ENCODE measurements around the gene UPF1. TPM values are rescaled to one million over a fixed set of nuclear protein-coding genes. Genes with fewer than 3 reads are reported as not detected.
"Not testable (repeated sequence)": the region's sequence is repeated elsewhere in the genome, so short reads cannot be mapped to it uniquely, and the experiment has no call there.

Gene UPF1
- total RNA-seq, 1 experiment from 2014 or later: 50.4 TPM

DNA sequence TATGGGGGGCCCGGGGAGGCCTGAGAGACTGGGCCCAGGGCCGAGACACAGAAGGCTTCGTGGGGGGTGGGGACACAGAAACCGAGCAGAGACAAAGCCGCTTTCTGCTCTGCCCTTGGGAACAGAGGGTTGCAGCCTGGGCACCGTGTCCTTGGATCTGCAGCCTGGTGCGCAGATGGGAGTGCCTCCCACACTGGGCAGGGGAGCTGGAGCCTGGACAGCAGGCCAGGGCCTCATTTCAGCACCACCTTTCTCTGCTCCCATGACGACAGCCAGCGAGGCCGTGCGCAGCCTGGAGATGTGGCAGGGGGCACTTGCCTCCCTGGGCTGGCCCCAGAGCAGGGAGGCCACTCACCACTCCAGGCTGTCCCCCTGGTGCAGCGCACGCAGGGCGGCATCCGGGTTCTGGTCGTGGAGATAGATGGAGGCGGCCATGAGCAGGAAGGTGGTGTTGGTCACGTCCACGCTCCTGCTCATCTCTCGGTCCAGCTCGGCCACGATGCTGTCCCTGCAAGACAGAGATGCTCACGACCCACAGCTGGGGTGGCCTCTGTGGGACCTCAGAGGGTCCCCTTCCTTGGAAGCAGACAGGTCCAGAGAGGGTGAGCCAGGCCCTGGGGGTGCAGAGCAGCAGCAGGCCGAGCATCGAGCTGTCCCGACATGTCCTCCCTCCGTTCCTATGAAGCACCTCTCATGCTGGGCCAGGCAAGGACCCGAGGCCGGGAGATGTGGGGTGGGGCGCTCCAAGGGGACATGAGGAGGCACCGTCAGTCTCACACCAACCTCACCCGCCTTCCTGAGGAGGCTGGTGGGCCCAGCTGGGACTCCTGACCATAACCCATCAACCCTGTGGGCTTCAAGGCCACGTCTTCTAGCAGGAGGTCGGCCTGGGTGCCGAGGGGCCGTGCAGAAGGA, 75.1 kb downstream of the UPF1 start:
- no peaks in the 10 kb centered on the region for H3K9me3 ChIP-seq (replicated peaks)
- H3K36me3 ChIP-seq: peaks cover 2% of the 10 kb centered on the region; the same call in 1 of the 2 replicates
- H3K27me3 ChIP-seq: no peaks in the 10 kb centered on the region
- H3K27ac ChIP-seq: no peak overlapping the region
- H3K4me3 ChIP-seq: no peak overlapping the region
- no peaks in the 10 kb centered on the region for H3K4me1 ChIP-seq
- DNase-seq: no peak

DNA sequence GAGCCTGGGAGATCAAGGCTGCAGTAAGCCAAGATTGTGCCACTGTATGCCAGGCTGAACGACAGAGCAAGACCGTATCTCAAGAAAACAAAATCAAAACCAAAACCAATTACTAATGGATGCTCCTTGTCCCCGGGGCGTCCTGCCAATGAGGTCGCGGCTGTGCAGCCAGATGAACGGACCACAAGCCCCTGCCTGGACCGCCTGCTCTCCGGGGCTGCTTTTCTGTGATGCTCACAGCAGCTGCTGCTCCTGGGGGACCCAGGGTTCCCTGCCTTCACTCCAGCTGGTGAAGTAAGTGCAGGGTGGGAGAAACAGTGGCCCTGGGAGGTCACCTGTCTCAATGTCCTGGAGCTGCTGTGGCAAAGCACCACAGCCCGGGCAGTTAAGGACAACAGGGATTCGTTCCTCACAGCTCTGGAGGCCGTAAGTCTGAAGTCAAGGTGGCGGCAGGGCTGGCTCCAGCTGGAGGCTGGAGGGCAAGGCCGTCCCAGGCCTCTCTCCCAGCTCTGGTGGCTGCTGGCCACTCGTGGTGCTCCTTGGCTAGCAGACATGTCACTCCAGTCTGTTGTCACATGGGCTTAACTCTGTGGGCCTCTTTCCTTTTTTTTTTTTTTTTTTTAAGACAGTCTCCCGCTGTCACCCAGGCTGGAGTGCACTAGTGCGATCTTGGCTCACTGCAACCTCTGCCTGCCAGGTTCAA, 77.3 kb downstream of the UPF1 start:
- DNase-seq: no peak

GRCh38 chr19:18910010-18910409, 78.3 kb downstream of the UPF1 start:
- no peaks in the 10 kb centered on the region for H3K27me3 ChIP-seq
- no peak overlapping the region for H3K27ac ChIP-seq
- DNase-seq: no peak
- H3K4me1 ChIP-seq: no peaks in the 10 kb centered on the region
- H3K36me3 ChIP-seq: peaks cover 11% of the 10 kb centered on the region; the same call in 1 of the 2 replicates
- H3K4me3 ChIP-seq: no peak overlapping the region
- H3K9me3 ChIP-seq (replicated peaks): no peaks in the 10 kb centered on the region

More for the DNA sequence above, 77.3 kb downstream of the UPF1 start:
- no peaks in the 10 kb centered on the region for H3K9me3 ChIP-seq (replicated peaks)
- no peak overlapping the region for H3K27ac ChIP-seq
- H3K4me3 ChIP-seq: no peak overlapping the region
- no peaks in the 10 kb centered on the region for H3K4me1 ChIP-seq
- H3K36me3 ChIP-seq: peaks cover 11% of the 10 kb centered on the region; the same call in 1 of the 2 replicates
- H3K27me3 ChIP-seq: no peaks in the 10 kb centered on the region

GRCh38 chr19:18910801-18911436, 79.2 kb downstream of the UPF1 start:
- Histone ChIP-seq H3K36me3 (peaks cover 11% of the 10 kb centered on the region; the same call in 1 of the 2 replicates), H3K4me3 (no peak overlapping the region), H3K27me3 (no peaks in the 10 kb centered on the region), H3K9me3 (replicated peaks) (no peaks in the 10 kb centered on the region), H3K4me1 (no peaks in the 10 kb centered on the region), H3K27ac (no peak overlapping the region)
- no peak for DNase-seq

DNA sequence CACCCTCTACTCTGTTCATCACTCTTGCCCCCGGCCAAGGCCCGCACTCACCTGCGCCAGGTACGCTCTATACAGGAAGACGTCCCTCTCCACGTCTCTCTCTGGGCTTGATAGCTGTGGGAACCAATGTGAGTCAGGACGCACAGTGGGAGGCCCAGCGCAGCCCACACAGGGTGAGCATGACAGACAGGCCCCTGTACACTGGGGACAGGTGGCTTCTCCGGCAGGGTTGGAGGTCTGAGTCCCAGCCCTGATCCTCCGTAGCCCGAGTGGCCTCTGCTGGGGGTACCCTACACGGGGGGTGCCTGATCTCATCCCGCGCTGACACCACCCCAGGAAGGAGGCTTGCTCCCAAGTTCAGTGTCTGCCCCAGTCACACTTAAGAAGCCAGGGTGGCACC, 81.2 kb downstream of the UPF1 start:
- H3K9me3 ChIP-seq (replicated peaks): no peaks in the 10 kb centered on the region
- H3K36me3 ChIP-seq: peaks cover 11% of the 10 kb centered on the region; the same call in 1 of the 2 replicates
- no peaks in the 10 kb centered on the region for H3K27me3 ChIP-seq
- no peak for DNase-seq
- no peaks in the 10 kb centered on the region for H3K4me1 ChIP-seq
- no peak overlapping the region for H3K4me3 ChIP-seq
- no peak overlapping the region for H3K27ac ChIP-seq

DNA sequence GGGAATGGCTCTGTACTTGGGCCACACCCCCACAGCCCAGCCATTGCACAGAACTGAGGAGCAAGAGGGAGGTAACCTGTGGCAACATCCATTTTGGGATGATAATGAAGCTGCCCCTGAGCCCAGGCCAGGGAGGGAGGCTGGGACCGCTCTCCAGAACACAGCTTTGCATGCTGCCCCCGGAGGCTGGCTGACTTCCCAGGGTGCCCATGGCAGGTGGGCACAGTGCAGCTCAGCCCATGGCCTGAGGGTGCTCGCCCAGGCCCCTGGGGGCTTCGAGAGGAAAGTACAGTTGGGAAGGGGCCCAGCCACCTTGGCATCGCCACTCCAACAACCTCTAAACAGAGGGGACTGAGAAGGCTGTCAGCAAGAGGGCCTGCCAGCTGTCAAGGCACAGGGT, 81.7 kb downstream of the UPF1 start:
- H3K27ac ChIP-seq: no peak overlapping the region
- no peak overlapping the region for H3K4me3 ChIP-seq
- H3K36me3 ChIP-seq: peaks cover 11% of the 10 kb centered on the region; the same call in 1 of the 2 replicates
- no peaks in the 10 kb centered on the region for H3K4me1 ChIP-seq
- no peaks in the 10 kb centered on the region for H3K27me3 ChIP-seq
- DNase-seq: no peak
- H3K9me3 ChIP-seq (replicated peaks): no peaks in the 10 kb centered on the region

GRCh38 chr19:18915639-18916038, 83.9 kb downstream of the UPF1 start:
- peak; percentile 56 to 68 for DNase-seq
- no peaks in the 10 kb centered on the region for H3K9me3 ChIP-seq (replicated peaks)
- H3K27me3 ChIP-seq: no peaks in the 10 kb centered on the region
- no peak overlapping the region for H3K4me3 ChIP-seq
- no peaks in the 10 kb centered on the region for H3K4me1 ChIP-seq
- peaks cover 10% of the 10 kb centered on the region; the same call in 1 of the 2 replicates for H3K36me3 ChIP-seq
- H3K27ac ChIP-seq: no peak overlapping the region

DNA sequence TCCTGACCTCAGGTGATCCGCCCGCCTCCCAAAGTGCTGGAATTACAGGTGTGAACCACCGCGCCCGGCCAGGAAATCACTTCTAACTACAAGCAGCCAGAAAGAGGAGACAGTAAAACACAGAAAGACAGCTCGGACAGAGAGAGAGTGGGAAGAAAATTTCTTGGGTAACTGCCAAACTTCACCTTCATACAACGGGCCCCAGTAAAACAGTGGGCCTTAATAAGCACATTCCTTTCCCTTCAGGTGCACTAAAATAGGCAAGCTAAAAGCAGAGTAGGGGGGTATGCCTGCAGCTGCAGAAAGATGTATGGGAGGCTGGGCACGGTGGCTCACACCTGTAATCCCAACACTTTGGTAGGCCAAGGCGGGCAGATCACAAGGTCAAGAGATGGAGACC, 85.8 kb downstream of the UPF1 start:
- not testable (repeated sequence) for H3K27me3 ChIP-seq; H3K36me3 ChIP-seq; H3K9me3 ChIP-seq (replicated peaks); H3K27ac ChIP-seq; DNase-seq; H3K4me1 ChIP-seq; H3K4me3 ChIP-seq

Other genes starting within 250 kb of the UPF1 start
- 24.8 TPM in 2 replicates for gene REX1BD, start 243.2 kb upstream of the UPF1 start, total RNA-seq (2014; rRNA removed; shearing (Covaris generic))
- 20.6 and 22.1 TPM in 2 replicates for gene CRLF1, start 225.2 kb upstream of the UPF1 start, total RNA-seq (2014; rRNA removed; shearing (Covaris generic))
- 0.20 TPM in 1 of 2 replicates, not detected in the other for gene TMEM59L, start 219.1 kb upstream of the UPF1 start, total RNA-seq (2014; rRNA removed; shearing (Covaris generic))
- gene KLHL26, start 194.9 kb upstream of the UPF1 start, total RNA-seq (2014; rRNA removed; shearing (Covaris generic)): 0.87 and 1.1 TPM in 2 replicates
- gene CRTC1, start 148.3 kb upstream of the UPF1 start, total RNA-seq (2014; rRNA removed; shearing (Covaris generic)): 2.4 and 3.5 TPM in 2 replicates
- not detected in 2 replicates for gene COMP, start 40.7 kb upstream of the UPF1 start, total RNA-seq (2014; rRNA removed; shearing (Covaris generic))
- 6.1 TPM in 2 replicates for gene CERS1, start 64.2 kb downstream of the UPF1 start, total RNA-seq (2014; rRNA removed; shearing (Covaris generic))
- gene COPE, start 87.4 kb downstream of the UPF1 start, total RNA-seq (2014; rRNA removed; shearing (Covaris generic)): 120 and 134 TPM in 2 replicates
- gene DDX49, start 87.8 kb downstream of the UPF1 start, total RNA-seq (2014; rRNA removed; shearing (Covaris generic)): 41.8 and 42.9 TPM in 2 replicates
- gene HOMER3, start 109.3 kb downstream of the UPF1 start, total RNA-seq (2014; rRNA removed; shearing (Covaris generic)): 23.9 and 28.1 TPM in 2 replicates
- 47.7 and 57.4 TPM in 2 replicates for gene SUGP2, start 201.6 kb downstream of the UPF1 start, total RNA-seq (2014; rRNA removed; shearing (Covaris generic))
- 48.6 and 55.6 TPM in 2 replicates for gene ARMC6, start 201.6 kb downstream of the UPF1 start, total RNA-seq (2014; rRNA removed; shearing (Covaris generic))
- 6.8 and 8.0 TPM in 2 replicates for gene SLC25A42, start 232.0 kb downstream of the UPF1 start, total RNA-seq (2014; rRNA removed; shearing (Covaris generic))

All from SJCRH30 (cell line).